Endothelial cell (in vitro differentiated cells): ENCODE measurements around the gene MRC1. TPM values are rescaled to one million over a fixed set of nuclear protein-coding genes. Genes with fewer than 3 reads are reported as not detected.

Experiments used
- DNase-seq: peaks from one replicate; pipeline ENCODE4 v3.0.0; 2021; ENCODE audit warnings: low spot score
- H3K27ac Mint-ChIP-seq: one replicate; pipeline ENCODE4 v1.8.0; 2021; ENCODE audit warnings: mixed read lengths, inconsistent platforms; ENCODE audit not compliant: unreplicated experiment
- H3K27me3 Mint-ChIP-seq: one replicate; pipeline ENCODE4 v1.8.0; 2021; ENCODE audit warnings: mild to moderate bottlenecking, moderate library complexity, mixed read lengths, inconsistent platforms; ENCODE audit not compliant: unreplicated experiment
- H3K36me3 Mint-ChIP-seq: one replicate; pipeline ENCODE4 v1.8.0; 2021; ENCODE audit warnings: mild to moderate bottlenecking, low read depth, mixed read lengths, inconsistent platforms; ENCODE audit not compliant: unreplicated experiment
- H3K4me1 Mint-ChIP-seq: one replicate; pipeline ENCODE4 v1.8.0; 2021; ENCODE audit warnings: mild to moderate bottlenecking, mixed read lengths, inconsistent platforms; ENCODE audit not compliant: unreplicated experiment
- H3K4me3 Mint-ChIP-seq: one replicate; pipeline ENCODE4 v1.8.0; 2021; ENCODE audit warnings: mild to moderate bottlenecking, mixed read lengths, inconsistent platforms; ENCODE audit not compliant: unreplicated experiment
- H3K9me3 Mint-ChIP-seq: one replicate; pipeline ENCODE4 v1.8.0; 2021; ENCODE audit warnings: mixed read lengths, inconsistent platforms; ENCODE audit not compliant: unreplicated experiment
- CTCF ChIP-seq: fragments of 200-600 bp; sonication (generic); IDR thresholded peaks from one replicate; pipeline ENCODE4 v1.5.0; 2021; ENCODE audit warnings: antibody characterized with exemption; ENCODE audit not compliant: unreplicated experiment
- total RNA-seq: library from RNA; stranded (reverse); fragmentation: NEBNext Ultra II Directional; extraction: Animal tissue kit (Norgen Biotek cat#: 25700); gene quantifications from one replicate; pipeline ENCODE4 v1.2.1, GENCODE V29; 2021; ENCODE audit not compliant: unreplicated experiment

MRC1 gene
- total RNA-seq, 1 donor from 2014 or later, result 35.7 TPM

- no peak for DNase-seq
- Mint-ChIP-seq H3K27ac (no peak overlapping the region), H3K36me3 (no peaks in the 10 kb centered on the region), H3K27me3 (peaks cover 3% of the 10 kb centered on the region), H3K4me3 (no peak overlapping the region), H3K9me3 (no peaks in the 10 kb centered on the region), H3K4me1 (peaks cover 5% of the 10 kb centered on the region)
- no peak for TF ChIP-seq CTCF
These were observed 40.2 kb upstream of the MRC1 start for GRCh38 chr10:17768957-17769356.

- Mint-ChIP-seq H3K4me3 (no peak overlapping the region), H3K27me3 (peaks cover 2% of the 10 kb centered on the region), H3K36me3 (no peaks in the 10 kb centered on the region), H3K27ac (no peak overlapping the region), H3K4me1 (peaks cover 5% of the 10 kb centered on the region), H3K9me3 (no peaks in the 10 kb centered on the region)
- no peak for TF ChIP-seq CTCF
- no peak for DNase-seq
These were observed 38.1 kb upstream of the MRC1 start for GRCh38 chr10:17771017-17771416.

- DNase-seq, result no peak
- H3K9me3 Mint-ChIP-seq, result no peaks in the 10 kb centered on the region
- H3K27me3 Mint-ChIP-seq, result no peaks in the 10 kb centered on the region
- H3K27ac Mint-ChIP-seq, result no peak overlapping the region
- H3K4me1 Mint-ChIP-seq, result peaks cover 12% of the 10 kb centered on the region
- no peak for TF ChIP-seq CTCF
- H3K36me3 Mint-ChIP-seq, result peaks cover 3% of the 10 kb centered on the region
- no peak overlapping the region for H3K4me3 Mint-ChIP-seq
These were observed 29.4 kb upstream of the MRC1 start for GRCh38 chr10:17779784-17780183.

- H3K4me3 Mint-ChIP-seq, result no peak overlapping the region
- H3K27ac Mint-ChIP-seq, result no peak overlapping the region
- peaks cover 3% of the 10 kb centered on the region for H3K36me3 Mint-ChIP-seq
- no peak for DNase-seq
- TF ChIP-seq CTCF, result no peak
- H3K4me1 Mint-ChIP-seq, result peaks cover 21% of the 10 kb centered on the region
- no peaks in the 10 kb centered on the region for H3K27me3 Mint-ChIP-seq
- no peaks in the 10 kb centered on the region for H3K9me3 Mint-ChIP-seq
These were observed 28.4 kb upstream of the MRC1 start for GRCh38 chr10:17780727-17781126.

GRCh38 chr10:17781856-17782255 is 27.3 kb upstream of the MRC1 start:
- no peaks in the 10 kb centered on the region for H3K27me3 Mint-ChIP-seq
- no peak overlapping the region for H3K4me3 Mint-ChIP-seq
- H3K36me3 Mint-ChIP-seq, result peaks cover 3% of the 10 kb centered on the region
- H3K4me1 Mint-ChIP-seq, result peaks cover 26% of the 10 kb centered on the region
- no peak for DNase-seq
- H3K27ac Mint-ChIP-seq, result no peak overlapping the region
- no peaks in the 10 kb centered on the region for H3K9me3 Mint-ChIP-seq
- TF ChIP-seq CTCF, result no peak
